ENCODE data around the gene ZFR2.
"Not testable (repeated sequence)": the region's sequence is repeated elsewhere in the genome, so short reads cannot be mapped to it uniquely, and the experiment has no call there.

Gene ZFR2

DNA sequence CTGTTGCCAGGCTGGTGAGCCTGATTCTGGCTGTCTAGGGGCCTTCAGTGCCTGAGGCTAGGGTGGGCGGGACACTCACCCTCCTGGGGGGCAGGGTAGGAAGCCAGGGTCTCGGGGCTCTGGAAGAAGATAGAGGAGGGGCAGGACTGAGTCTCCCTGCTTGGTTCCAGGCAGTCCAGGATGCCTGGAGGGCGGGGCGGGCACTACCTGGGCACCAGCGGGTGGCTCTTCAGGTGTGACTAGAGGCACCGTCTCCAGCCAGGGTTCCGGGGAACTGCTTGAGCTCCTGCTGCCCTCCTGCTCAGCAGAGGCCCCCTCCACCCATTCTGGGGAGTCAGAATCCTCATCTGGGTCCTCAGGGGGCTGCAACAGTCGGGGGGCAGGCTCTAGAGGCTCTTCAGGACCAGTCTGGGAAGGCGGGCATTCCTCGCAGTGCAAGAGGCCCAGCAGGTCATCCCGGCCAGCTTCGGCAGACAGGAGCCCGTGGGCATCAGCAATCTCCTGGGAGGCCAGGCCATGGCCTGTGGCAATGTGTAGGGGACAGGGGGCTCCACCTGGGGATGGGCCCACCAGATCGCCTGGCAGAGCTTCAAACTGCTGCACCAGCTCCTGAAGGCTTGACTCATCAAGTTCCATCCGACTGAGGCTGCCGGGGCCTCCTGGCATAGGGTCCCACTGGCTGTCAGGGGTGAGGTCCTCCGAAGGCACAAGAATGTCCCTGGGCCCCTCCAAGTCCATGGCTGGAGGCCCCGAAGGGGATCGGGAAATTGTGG is 109.2 kb downstream of the ZFR2 start:
- in situ Hi-C loops (cut with MboI; ENCODE audit: low sequenced_read_pairs), result no loop called here

DNA sequence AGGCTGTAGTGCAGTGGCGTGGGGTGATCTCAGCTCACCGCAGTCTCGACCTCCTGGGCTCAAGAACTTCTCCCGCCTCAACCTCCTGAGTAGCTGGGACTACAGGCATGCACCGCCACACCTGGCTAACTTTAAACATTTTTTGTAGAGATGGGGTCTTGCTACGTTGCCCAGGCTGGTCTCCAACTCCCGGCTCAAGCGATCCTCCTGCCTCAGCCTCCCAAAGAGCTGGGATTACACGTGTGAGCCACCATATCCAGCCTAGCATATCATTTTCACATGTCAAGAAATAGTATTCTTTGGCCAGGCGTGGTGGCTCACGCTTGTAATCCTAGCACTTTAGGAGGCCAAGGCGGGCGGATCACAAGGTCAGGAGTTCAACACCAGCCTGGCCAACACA is 110.5 kb downstream of the ZFR2 start:
- in situ Hi-C loops (cut with MboI; ENCODE audit: low sequenced_read_pairs), result not testable (repeated sequence)

DNA sequence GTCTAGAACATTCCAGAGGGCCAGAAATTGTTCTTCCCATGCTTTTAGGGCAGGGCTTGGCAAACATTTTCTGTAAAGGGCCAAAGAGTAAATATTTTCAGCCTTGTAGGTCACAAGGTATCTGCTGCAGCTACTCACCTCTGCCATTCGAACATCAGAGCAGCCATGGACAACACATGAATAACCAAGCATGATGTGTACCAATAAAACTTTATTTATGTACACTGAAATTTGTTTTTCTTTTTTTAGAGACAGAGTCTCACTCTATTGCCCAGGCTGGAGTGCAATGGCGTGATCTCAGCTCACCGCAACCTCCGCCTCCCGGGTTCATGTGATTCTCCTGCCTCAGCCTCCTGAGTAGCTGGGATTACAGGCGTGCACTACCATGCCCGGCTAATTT is 111.1 kb downstream of the ZFR2 start:
- in situ Hi-C loops (cut with MboI; ENCODE audit: low sequenced_read_pairs), result not testable (repeated sequence)

Data from HL-60/S4 treated with phorbol 12-myristate 13-acetate at 8.2 ng/mL for 4 days and 3 days (cell line).